Measurements from ENCODE around the gene DDC.
A peak's percentile ranks its signal among the peaks of the same experiment; 100 is the strongest.
"Not testable (repeated sequence)": the region's sequence is repeated elsewhere in the genome, so short reads cannot be mapped to it uniquely, and the experiment has no call there.

The DDC gene

DNA sequence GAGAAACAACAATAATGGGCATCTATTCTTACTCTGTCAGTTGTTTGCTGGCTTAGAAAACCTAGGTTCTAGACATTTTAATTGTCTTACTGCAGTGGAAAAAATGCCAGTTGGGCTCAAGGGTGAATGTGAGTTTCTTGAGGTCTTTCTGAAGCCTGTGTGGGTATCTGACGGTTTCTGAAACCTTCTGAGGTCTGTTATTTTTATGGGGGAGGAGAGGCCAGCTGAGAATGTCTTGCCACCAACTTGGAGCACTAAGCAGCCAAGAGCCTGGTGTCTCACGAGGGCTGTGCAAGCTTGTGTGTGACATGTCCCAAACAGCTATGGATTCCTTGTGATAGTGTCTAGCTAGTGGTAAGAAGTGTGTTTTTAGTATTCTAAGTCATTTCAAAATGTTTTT, 24.2 kb upstream of the DDC start:
- no peak for DNase-seq

DNA sequence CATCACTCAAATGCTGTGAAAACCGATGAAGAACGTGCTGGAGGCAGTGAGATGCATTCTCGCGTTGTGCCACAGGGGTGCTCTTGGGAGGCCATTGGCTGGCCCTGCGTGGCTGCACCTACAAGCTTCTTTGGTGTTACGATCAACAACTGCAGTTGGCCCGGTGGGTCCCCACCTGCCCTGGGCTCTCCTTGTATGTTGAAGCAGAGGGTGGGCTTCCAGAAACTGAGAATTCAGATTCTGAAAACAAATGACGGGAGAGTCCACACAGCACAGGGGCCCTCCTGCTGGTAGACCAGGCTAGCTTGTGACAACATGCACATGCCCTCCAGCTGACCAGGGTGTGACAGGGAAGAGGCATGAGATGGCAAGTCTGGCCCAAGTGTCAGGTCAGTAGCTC, 23.7 kb upstream of the DDC start:
- DNase-seq, result no peak

DNA sequence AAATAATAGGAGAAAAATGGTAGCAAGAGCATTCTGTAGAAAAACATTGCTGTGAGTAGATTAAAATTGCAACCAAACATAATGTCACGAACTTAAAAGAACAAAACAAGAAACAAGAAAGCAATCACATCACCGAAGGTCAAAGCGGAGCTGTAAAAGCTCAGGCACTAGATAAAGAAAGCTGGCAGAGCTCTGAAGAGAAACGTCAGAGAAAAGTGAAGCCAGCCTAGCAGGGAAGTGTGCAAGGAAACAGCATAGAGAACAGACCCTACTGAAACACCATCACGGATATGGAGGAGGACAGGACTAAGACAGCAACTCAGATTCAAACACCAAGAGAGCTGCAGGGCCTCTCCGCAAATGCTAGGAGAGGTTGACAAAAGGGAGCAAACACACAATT, 22.5 kb upstream of the DDC start:
- DNase-seq, result no peak

DNA sequence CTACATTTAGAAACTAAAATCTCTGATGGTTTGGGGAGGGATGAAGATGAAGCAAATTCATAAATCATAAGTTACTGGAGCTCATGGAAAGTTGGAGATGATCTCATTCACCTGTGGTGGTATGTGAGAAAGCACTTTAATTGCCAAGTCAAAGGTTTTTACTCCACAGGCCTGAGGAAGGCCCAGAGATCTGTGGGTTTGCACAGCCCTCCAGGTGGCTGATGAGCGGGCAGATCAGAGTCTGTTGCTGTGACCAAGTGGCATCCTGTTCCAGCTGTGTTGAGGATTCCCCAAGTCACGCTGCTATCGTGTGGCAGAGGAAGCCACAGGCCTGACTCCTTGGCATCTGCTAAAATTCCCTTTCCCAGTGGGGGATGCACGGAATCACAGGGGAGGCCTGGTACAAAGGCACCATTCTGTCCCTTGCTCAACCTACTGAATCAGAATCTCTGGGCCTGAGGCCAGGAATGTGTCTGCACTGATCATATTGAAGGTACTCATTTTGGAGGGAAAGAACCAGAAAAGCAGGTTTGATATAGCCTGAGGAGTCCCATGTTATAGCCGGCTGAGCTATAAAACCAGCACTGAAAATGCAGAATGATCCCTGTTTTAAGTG, 19.7 kb upstream of the DDC start:
- no peak for DNase-seq

DNA sequence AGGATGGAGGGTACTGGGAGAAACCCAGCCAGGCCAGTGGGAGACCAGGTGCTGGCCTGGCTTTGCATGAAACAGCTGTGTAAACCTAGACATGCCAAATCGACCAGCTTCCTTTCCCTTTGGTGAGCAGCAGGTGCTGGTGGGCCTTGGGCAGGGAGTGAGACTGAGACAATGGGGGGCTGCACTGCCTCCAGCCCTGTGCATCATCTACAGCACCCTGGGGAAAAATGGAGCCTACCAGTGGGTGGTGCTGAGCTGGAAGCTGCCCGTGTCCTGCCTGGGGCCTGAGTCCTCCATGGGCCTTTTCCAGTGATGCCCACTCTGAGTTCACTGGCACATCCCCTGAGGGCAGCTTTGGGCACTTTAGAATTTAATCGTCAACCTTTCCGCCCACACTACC, 19.2 kb upstream of the DDC start:
- no peak for DNase-seq

DNA sequence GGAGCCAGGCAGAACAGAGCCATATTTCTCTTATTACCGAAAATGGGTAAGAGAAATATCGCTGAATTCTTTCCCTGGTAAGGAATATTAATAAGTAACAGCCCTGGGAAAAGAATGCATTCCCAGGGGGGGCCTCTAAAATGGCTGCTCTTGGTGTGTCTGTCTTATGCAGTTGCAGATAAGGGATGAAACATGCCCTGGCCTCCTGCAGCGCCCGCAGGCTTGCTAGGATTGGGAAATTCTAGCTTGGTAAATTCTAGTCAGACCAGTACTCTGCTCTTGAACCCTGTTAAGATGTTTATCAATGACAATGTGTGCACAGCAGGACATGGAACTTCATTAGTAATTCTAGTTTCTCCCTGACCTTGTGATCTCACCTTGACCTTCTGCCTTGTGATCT, 18.1 kb upstream of the DDC start:
- DNase-seq, result not testable (repeated sequence)

DNA sequence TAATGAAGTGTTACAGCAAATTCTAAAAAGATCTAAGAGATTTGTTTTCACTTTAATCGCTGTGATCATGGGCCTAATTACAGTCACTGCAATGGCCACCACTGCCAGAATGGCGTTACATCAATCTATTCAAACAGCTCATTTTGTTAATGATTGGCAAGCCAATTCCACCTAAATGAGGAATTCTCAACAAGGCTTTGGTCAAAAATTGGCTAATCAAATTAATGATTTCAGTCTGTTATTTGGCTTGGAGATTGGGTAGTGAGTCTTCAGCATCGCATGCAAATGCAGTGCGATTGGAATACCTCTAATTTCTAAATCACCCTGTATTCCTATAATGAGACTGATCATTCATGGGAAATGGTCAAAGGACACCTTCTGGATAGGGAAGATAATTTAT, 17.1 kb upstream of the DDC start:
- not testable (repeated sequence) for DNase-seq

DNA sequence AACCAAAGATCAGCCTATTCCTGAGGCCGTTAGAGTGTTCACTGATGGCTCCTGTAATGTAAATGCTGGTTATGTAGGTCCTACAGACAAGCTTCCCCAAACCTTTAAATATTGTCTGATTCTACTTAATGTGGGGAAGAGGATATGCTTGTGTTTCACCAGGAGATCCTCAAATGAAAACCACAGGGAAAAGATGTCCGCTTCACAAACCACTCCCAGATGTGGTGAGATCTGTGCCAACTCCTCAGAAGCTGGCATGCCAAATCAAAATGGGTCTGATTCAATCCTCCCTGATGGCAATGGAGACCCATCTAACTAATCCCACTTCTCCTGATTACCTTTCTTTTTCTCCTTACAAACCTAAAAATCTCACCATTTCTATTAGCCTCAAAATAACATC, 15.5 kb upstream of the DDC start:
- not testable (repeated sequence) for DNase-seq

DNA sequence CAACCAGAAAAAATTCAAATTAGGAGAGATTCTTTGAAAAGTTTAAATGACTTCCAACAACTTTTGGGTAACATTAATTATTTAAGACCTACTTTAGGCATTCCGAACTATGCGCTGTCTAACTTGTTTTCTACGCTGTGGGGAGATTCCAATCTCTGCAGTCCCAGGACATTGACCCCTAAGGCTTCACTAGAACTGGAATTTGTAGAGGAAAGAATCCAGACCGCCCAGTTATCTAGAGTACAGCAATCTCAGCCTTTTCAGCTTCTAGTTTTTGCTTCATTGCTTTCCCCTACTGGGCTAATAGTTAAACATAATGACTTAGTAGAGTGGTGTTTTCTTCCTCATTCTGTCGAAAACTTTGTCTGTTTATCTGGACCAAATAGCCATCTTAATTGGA, 14.9 kb upstream of the DDC start:
- no peak for DNase-seq

DNA sequence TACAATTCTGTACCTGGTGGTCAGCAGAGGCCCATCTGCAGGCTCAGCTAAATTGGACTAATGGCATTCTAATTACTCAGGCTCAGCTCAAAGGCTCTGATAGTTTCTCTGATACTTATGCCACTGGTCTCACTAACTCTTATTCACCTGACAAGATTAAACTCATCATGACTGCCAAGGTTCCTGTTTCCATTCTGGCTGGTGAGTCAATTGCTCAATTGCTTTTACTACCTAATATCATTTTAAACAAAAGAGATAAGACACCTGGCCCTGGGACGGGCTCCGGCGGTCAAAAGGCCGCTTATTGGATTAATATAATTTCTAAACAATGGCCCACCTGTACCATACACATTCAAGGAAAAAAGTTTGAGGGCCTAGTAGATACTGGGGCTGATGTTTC, 12.9 kb upstream of the DDC start:
- not testable (repeated sequence) for DNase-seq

DNA sequence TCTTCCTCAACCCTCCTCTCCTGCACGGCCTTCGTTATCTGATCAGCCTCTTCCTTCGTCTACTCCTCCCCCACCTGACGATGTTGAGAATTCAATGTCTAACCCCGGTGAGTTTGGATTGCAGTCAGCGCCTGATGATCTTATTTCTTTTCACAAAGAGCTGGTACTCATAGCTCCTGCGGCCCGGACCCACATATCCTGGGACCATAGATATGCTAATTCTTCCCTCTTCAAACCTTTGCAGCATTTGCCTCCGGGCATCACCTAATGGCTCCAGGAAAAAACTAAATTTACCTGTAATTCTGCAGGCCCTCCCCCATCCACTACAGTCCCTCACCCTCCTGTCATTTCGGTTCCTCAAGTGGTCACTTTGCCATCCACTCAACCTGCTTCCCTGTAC, 12.4 kb upstream of the DDC start:
- no peak for DNase-seq

DNA sequence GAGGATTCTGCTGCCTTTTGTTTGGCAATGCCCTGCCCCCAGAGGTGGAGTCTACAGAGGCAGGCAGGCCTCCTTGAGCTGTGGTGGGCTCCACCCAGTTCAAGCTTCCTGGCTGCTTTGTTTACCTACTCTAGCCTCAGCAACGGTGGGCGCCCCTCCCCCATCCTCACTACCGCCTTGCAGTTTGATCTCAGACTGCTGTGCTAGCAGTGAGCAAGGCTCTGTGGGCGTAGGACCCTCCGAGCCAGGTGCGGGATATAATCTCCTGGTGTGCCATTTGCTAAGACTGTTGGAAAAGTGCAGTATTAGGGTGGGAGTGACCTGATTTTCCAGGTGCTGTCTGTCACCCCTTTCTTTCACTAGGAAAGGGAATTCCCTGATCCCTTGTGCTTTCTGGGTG, 11.2 kb upstream of the DDC start:
- DNase-seq, result not testable (repeated sequence)

DNA sequence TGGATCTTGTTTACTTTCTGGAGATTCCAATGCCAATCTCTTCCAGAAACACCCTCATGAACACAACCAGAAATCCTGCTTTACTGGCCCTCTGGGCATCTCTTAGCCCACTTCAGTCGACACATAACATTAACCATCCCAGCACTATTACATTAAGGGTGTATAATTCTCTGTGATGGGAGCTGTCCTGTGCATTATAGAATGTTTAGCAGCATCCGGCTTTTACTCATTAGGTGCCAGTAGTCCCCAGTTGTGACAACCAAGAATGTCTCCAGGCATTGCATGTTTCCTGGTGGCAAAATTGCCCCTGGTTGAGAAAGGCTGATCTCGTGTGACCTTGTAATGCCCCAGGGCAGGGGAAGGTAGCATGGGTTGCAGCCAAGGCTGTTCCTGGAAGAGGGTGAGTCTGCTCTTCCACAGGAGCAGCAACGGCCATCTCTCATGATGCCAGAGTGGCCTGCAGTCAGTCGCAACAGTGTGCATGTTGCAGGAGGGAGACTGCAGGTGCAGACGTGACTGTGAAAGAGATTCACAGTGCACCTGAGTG, 2.6 kb upstream of the DDC start:
- no peak for DNase-seq

DNA sequence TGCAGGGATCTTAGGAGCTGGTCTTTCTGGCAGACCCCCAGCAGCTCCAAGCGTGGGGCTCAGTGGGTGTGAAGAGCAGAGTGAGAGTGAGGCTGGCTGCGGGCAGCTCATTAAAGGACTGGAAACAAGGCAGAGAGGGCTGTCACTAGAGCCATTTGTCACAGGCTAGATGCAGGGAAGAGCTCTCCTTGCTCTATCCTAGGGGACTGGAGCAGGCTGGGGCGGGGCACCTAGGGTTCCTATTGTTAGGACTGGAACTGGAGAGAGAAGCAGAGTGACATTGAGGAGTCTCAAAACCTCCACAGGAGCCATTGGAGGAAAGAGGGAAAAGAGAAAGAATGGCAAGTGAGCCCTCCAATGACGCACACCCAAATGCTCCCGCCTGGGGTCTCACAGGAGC, 772 bp upstream of the DDC start:
- no peak for DNase-seq

DNA sequence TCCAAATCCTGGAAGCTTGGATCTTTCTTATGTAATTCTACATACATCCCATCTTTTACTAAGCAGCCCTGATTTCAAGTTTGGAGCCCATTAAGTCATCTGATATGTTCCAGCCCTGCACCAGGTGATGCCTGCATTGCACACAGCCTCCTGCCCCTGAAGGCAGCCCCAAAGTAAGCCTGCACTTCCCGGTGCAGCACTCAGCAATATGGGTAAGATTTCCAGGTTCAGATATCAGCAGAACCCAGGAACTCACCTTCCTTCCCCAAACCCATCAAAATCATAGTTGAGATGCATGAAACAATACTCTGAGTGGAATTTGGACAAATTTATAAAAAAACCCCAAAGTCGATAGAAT, 333 bp upstream of the DDC start:
- DNase-seq, result no peak

DNA sequence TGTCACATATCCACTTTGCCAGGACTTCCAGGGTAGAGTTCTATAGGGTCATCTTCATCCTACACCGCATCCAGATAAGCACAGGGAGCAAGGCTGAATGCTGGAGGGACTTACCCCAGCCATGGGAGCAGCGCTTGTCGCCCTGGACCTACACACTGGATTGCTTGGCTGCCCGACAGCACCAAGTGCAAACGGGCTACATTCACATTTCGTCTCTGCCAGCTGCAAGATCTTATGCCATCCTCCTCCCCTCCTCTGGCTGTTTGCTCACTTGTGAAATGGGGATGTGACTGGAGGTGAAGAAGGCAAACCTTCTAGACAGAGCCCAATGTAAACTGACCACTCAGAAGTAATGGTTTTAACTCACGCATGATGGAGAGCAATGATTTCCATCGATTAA, 1.0 kb downstream of the DDC start:
- no peak for DNase-seq

DNA sequence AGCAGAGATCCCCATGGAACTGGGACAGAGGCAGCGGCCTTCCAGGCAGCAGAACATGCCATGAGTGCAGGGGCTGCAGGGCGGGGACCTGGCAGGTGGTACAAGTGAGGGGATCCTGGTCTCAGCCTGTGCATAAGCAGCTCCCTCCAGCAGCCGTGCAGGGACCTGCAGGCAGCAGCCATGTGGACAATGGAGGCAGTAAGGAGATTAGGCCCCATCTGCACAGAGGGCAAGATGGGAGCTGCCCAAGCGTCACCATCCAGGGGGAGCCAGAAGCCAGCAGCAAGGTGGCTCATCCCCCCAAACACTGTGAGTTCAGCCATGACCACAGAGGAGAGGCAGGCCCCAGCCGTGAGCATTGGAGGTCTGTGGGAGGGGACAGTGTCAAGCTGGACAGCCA, 3.1 kb downstream of the DDC start:
- DNase-seq, result no peak

DNA sequence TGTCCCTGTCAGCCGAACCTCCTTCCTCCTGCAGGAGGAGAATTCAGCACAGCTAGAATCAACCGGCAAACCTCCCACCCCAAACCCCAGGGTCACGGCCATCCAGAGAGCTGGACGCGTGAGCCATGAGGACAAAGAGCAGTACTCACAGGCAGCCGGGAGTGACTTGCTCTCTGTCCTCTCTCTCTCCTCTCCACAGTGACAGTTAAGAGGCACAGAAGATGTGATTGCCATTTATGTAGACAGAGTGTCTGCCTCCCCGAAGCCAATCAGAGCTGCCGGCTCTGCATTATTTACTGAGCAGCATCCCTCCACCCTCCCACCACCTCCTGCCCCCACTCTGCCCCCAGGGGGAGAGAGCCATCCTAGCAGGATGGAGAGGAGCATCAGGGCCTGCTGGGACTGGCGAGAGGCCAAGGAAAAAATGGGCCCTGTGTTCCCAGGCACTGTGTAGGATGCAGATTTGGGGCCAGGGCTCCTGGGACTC, 4.3 kb downstream of the DDC start:
- DNase-seq, result peak; percentile 92

DNA sequence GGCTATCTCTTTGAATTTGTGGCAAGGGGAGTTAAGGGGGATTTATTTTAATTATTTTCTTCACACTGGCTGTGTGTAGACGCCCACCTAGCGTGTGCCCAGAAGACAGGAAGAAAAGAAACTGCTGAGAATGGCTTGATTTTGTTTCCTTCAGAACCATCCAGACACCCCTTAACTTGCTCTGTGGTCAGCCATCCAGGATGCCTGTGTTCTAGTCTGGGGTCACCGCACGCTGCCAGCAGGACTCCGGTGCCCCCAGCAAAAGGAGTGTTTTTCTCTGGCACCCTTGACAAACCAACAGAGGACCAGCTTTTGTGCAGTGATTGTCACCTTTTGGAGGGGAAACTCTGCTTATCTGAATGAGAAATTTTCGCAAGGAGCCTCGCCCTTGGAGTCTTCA, 5.3 kb downstream of the DDC start:
- no peak for DNase-seq

DNA sequence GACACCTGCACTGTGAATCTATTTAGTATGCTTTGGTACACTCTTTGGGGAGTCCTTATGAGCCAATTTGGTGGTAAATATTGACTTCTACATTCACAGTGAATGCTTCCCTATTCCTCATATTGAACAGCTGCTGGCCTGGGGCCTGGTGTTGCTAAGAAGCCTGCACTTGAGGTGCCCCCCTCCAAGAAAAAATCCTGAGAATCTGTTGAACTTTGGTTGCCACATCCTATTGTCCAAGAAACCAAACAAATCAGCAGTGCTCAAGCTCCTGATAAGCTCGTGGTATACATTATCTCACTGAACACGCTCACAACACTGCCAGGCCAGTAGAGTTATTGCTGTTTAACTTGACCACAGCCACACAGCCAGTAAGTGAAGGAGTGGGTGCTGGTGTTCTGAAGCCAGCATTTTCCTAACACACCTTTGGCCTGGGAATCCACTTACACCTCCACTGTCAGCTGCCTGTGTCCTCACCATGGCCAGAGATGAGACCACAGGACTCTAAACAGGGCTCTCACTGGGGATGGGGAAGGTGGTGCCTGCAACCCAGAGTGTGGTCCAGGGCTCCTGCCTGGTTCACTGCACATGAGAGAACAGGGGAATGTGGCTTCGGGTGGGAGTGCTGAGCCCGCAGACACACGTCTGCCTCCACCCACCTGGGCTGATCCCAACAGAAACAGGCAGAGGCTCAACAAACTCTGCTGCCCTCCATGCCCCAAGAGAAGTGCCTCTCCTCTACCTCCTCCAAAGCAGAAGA, 6.7 kb downstream of the DDC start:
- peak; percentile 88 for DNase-seq

DNA sequence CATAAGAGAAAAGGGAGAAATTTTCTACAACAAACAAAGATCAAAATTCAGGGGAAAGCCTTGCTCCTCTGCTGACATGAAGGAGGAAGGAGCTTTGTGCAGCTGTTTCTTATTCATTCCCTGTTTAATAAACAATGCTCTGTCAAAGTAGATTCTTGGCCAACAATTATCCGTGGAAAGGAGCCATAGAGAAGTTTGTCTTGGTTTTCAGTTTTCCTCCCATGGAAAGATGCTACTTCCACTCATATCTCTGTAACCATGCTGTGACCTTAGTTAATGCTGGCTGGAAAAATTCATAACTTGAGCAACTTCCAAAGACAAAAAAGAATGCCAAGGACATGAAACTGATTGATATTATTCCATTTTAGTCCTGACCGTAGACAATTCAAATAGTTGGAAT, 8.1 kb downstream of the DDC start:
- no peak for DNase-seq

DNA sequence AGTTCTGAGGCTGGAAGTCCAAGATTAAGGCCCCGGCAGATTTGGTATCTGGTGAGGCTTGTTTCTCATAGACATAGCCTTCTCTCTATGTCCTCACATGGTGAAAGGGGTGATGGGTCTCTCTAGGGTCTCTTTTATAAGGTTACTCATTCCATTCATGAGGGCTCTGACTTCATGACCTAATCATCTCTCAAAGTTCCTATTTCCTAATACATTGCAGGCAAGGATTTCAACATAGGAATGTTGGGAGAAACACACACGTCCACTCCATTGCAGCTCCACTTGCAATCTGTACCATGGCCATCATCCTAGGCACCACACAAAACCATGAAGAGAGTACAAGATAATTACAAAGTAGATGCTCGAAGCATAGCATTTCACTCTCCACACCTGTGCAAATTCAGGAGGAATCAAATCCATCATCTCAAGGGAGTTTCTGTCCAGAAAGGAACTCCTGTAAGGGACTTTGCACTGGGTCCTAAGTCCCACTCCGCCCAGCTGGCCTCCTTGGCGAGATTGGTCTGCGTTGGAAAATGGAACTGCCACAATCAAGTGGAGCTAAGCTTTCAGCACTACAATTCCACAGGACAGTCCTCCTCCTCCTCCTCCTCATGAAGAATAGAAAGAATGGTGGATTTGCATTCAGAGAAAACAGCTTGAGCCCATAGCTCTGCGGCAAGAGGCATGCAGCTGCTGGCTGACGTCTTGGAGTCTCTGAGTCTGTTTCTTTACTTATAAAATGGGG, 8.8 kb downstream of the DDC start:
- no peak for DNase-seq

DNA sequence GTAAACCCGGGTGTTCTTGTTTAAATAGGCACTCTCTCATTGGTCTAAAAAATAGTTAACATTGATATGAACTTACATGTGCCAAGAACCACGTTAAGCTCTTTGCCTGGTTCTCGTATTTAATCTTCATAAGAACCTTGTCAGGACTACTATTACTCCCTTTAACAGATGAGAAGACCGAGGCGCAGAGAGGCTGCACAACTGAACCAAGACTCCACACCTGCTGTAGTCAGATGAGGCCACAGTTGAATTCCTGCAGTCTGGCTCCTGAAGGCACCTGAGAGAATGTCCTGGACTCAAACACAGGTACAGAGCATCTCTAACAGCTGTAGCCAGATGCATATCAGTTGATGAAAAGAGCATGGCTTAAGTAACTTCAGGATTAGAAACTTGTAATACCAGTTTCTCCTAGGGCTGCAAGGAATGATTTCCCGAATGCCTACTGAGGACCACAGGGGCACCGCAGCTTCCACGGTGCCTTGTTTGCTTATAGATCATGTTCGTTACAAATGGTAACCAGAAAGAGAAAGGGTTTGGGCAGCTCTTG, 9.5 kb downstream of the DDC start:
- DNase-seq, result no peak

Measured in COR-L47 (cell line).